SU-DHL-6 (cell line): Measurements from ENCODE around the gene NCOA6.

Source experiments
- CTCF ChIP-seq: fragments of 200-600 bp; sonication (generic); IDR thresholded peaks from one replicate; pipeline ENCODE4 v1.5.1; 2017; ENCODE audit warnings: antibody characterized with exemption, mild to moderate bottlenecking, low read length, moderate library complexity; ENCODE audit not compliant: insufficient read depth, poor library complexity, severe bottlenecking
- EZH2phosphoT487 ChIP-seq: fragments of 200-600 bp; sonication (generic), shearing (Covaris generic); conservative IDR thresholded peaks from 2 replicates; pipeline ENCODE4 v1.6.1; 2018; ENCODE audit warnings: mild to moderate bottlenecking, antibody characterized with exemption, low read length, moderate library complexity, mixed read lengths

GRCh38 chr20:34751453-34751852 lies 74.0 kb downstream of the NCOA6 start:
- TF ChIP-seq CTCF (no peak), EZH2phosphoT487 (no peak)
